H1 (cell line): ENCODE data around the gene CLDN24. TPM values are rescaled to one million over a fixed set of nuclear protein-coding genes. Genes with fewer than 3 reads are reported as not detected.

ENCODE experiments used
- polyA plus RNA-seq, 7 experiments: library from polyadenylated mRNA; depleted of rRNA in 3 of 7; stranded (reverse) in 5 of 7; unstranded in 2 of 7; fragments of >200 nt in 5 of 7; fragments of 200-250 nt in 2 of 7; gene quantifications; 1 replicate in 5 of 7; 2 replicates in 1 of 7; 4 replicates in 1 of 7; pipeline versions ENCODE4 v1.2.1 to v1.2.3, GENCODE V29; 2011 to 2013; ENCODE audit warnings: missing spikeins in 2 of 7, mixed read lengths in 2 of 7
- total RNA-seq: library from RNA; stranded (reverse); fragmentation: NEBNext Ultra II Directional; extraction: Animal tissue kit (Norgen Biotek cat#: 25700); gene quantifications from 2 replicates; pipeline ENCODE4 v1.2.1, GENCODE V29; 2021

CLDN24 gene
- total and polyA plus RNA-seq, 2 of the 8 experiments (the other 6 are each of a cell fraction or from before 2014, with no cell fraction given) = not detected

Other genes starting within 250 kb of the CLDN24 start
- gene WWC2, start 223.2 kb downstream of the CLDN24 start, total RNA-seq = 135 and 138 TPM in 2 replicates
- 17.6 and 19.7 TPM in 2 replicates for gene WWC2, start 223.2 kb downstream of the CLDN24 start, polyA plus RNA-seq (2011; rRNA removed)
- gene CLDN22, start 2.1 kb downstream of the CLDN24 start, total RNA-seq = not detected in 2 replicates
- not detected in 2 replicates for gene CLDN22, start 2.1 kb downstream of the CLDN24 start, polyA plus RNA-seq (2011; rRNA removed)
- gene CDKN2AIP, start 122.2 kb upstream of the CLDN24 start, total RNA-seq = 14.0 and 14.8 TPM in 2 replicates
- 5.5 and 6.0 TPM in 2 replicates for gene CDKN2AIP, start 122.2 kb upstream of the CLDN24 start, polyA plus RNA-seq (2011; rRNA removed)
- gene ING2, start 182.6 kb upstream of the CLDN24 start, total RNA-seq = 14.8 and 16.1 TPM in 2 replicates
- 5.1 and 5.7 TPM in 2 replicates for gene ING2, start 182.6 kb upstream of the CLDN24 start, polyA plus RNA-seq (2011; rRNA removed)